GM12878 (cell line): ENCODE results near the gene RPL27.

Experiments
- ATF7 ChIP-seq: fragments of 450-650 bp; IDR thresholded peaks from 2 replicates; pipeline ENCODE4 v1.6.1; 2016; ENCODE audit warnings: low read depth, mild to moderate bottlenecking
- BACH1 ChIP-seq: fragments of 450-650 bp; IDR thresholded peaks from 2 replicates; pipeline ENCODE4 v1.6.1; 2017; ENCODE audit warnings: mild to moderate bottlenecking, borderline replicate concordance
- CTCF ChIP-seq, 3 experiments: IDR thresholded peaks in 2 of 3; conservative IDR thresholded peaks in 1 of 3; 2 replicates each; pipeline ENCODE4 v1.5.1; 2011; ENCODE audit warnings: low read depth in 3 of 3, low read length in 3 of 3, mild to moderate bottlenecking in 3 of 3, control low read depth in 2 of 3, moderate library complexity in 2 of 3, inconsistent platforms in 1 of 3, mixed read lengths in 1 of 3; ENCODE audit not compliant: control insufficient read depth in 2 of 3, insufficient read depth in 1 of 3; ENCODE audit errors: extremely low read depth in 1 of 3
- ELK1 ChIP-seq: IDR thresholded peaks from 2 replicates; pipeline ENCODE4 v1.6.1; 2012; ENCODE audit warnings: low read depth, low read length, improper control_type of control experiment
- EP300 ChIP-seq, 2 experiments: fragments of 150-350 bp in 1 of 2; IDR thresholded peaks; 2 replicates each; pipeline ENCODE4 v1.6.1; 2011 to 2012; ENCODE audit warnings: low read depth in 2 of 2, low read length in 2 of 2, borderline replicate concordance in 1 of 2, improper control_type of control experiment in 1 of 2, inconsistent platforms in 1 of 2; ENCODE audit not compliant: control insufficient read depth in 1 of 2
- MEF2B ChIP-seq: fragments of 450-650 bp; IDR thresholded peaks from 2 replicates; pipeline ENCODE4 v1.6.1; 2018; ENCODE audit warnings: mild to moderate bottlenecking, moderate library complexity; ENCODE audit not compliant: partially characterized antibody, poor library complexity, severe bottlenecking
- NFIC ChIP-seq: IDR thresholded peaks from 2 replicates; pipeline ENCODE4 v1.6.1; 2012; ENCODE audit warnings: low read depth, mild to moderate bottlenecking, inconsistent platforms, low read length, moderate library complexity
- NRF1 ChIP-seq: conservative IDR thresholded peaks from 2 replicates; pipeline ENCODE4 v1.6.1; 2011; ENCODE audit warnings: mild to moderate bottlenecking, low read depth, low read length, improper control_type of control experiment
- POLR2A ChIP-seq: IDR thresholded peaks from 2 replicates; pipeline ENCODE4 v1.6.1; 2011; ENCODE audit warnings: low read depth, mild to moderate bottlenecking, low read length
- SRF ChIP-seq, 2 experiments: IDR thresholded peaks; 2 replicates each; pipeline ENCODE4 v1.6.1; 2011; ENCODE audit warnings: low read depth in 2 of 2, low read length in 2 of 2, mild to moderate bottlenecking in 1 of 2, moderate library complexity in 1 of 2
- TAF1 ChIP-seq: IDR thresholded peaks from 2 replicates; pipeline ENCODE4 v1.6.1; 2011; ENCODE audit warnings: mild to moderate bottlenecking, low read depth, low read length, borderline replicate concordance
- USF1 ChIP-seq: IDR thresholded peaks from 2 replicates; pipeline ENCODE4 v1.6.1; 2011; ENCODE audit warnings: borderline replicate concordance, low read depth, mild to moderate bottlenecking, moderate library complexity, mixed read lengths, low read length; ENCODE audit not compliant: insufficient read depth; ENCODE audit errors: extremely low read length

DNA sequence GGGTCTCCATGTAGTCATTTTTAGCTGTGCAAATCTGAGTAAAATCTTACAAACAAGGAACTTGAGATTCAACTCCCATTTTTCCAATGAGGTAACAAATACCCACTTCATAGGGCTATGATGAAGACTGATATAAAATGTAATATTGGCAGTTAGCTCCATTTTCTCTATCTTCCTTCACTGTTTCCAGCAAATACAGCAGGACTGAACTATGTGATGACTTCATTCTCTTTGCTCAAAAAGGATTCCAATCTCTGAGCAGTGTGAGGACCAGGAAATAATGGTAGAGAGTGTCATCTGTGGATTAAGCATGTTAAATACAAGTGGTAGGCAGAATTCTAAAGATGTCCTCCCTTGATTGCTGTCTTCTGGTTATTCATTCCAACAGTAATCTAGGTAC lies 45.1 kb downstream of the RPL27 start:
- TF ChIP-seq BACH1 (no peak), CTCF (IDR thresholded peaks at IDR 0.05 in 2 of 3, conservative IDR thresholded peaks at IDR 0.05 in 1 of 3; ENCODE audit: control insufficient read depth in 2 of 3, extremely low read depth in 1 of 3, insufficient read depth in 1 of 3, low read depth in 3 of 3, low read length in 3 of 3) (no peak), EP300 (IDR thresholded peaks at IDR 0.05; ENCODE audit: borderline replicate concordance in 1 of 2, control insufficient read depth in 1 of 2, low read depth in 2 of 2, low read length in 2 of 2) (no peak), SRF (IDR thresholded peaks at IDR 0.05; ENCODE audit: low read depth in 2 of 2, low read length in 2 of 2) (no peak), USF1 (no peak), NFIC (no peak), ELK1 (no peak), ATF7 (no peak), TAF1 (no peak), NRF1 (no peak), MEF2B (no peak), POLR2A (no peak)
